ENCODE measurements around the gene YTHDF1.

The YTHDF1 gene

GRCh38 chr20:63206878-63207277 is 9.1 kb downstream of the YTHDF1 start:
- no peak for DNase-seq

GRCh38 chr20:63205896-63206295 is 10.0 kb downstream of the YTHDF1 start:
- DNase-seq: no peak

- DNase-seq: no peak
These were observed 11.6 kb downstream of the YTHDF1 start for GRCh38 chr20:63204362-63204761.

GRCh38 chr20:63202811-63203526 is 13.0 kb downstream of the YTHDF1 start:
- DNase-seq: no peak

- no peak for DNase-seq
These were observed 13.9 kb downstream of the YTHDF1 start for GRCh38 chr20:63202021-63202420.

- no peak for DNase-seq
These were observed 17.3 kb downstream of the YTHDF1 start for GRCh38 chr20:63198606-63199005.

- no peak for DNase-seq
These were observed 19.0 kb downstream of the YTHDF1 start for GRCh38 chr20:63196768-63197470.

- no peak for DNase-seq
These were observed 21.1 kb downstream of the YTHDF1 start for GRCh38 chr20:63194797-63195173.

GRCh38 chr20:63194007-63194796 is 21.7 kb downstream of the YTHDF1 start:
- no peak for DNase-seq

- no peak for DNase-seq
These were observed 23.2 kb downstream of the YTHDF1 start for GRCh38 chr20:63192721-63193120.

GRCh38 chr20:63191400-63191799 is 24.5 kb downstream of the YTHDF1 start:
- peak in 1 of 2 experiments; percentile 40 for DNase-seq

GRCh38 chr20:63190828-63191227 is 25.1 kb downstream of the YTHDF1 start:
- DNase-seq: no peak

GRCh38 chr20:63189846-63190559 is 25.9 kb downstream of the YTHDF1 start:
- DNase-seq: no peak

GRCh38 chr20:63189322-63189642 is 26.6 kb downstream of the YTHDF1 start:
- DNase-seq: no peak

- no peak for DNase-seq
These were observed 27.1 kb downstream of the YTHDF1 start for GRCh38 chr20:63188641-63189321.

- no peak for DNase-seq
These were observed 27.8 kb downstream of the YTHDF1 start for GRCh38 chr20:63188159-63188442.

GRCh38 chr20:63187338-63188158 is 28.4 kb downstream of the YTHDF1 start:
- no peak for DNase-seq

GRCh38 chr20:63186528-63187316 is 29.2 kb downstream of the YTHDF1 start:
- DNase-seq: no peak

GRCh38 chr20:63186084-63186483 is 29.8 kb downstream of the YTHDF1 start:
- no peak for DNase-seq

- no peak for DNase-seq
These were observed 30.6 kb downstream of the YTHDF1 start for GRCh38 chr20:63185215-63185796.
